HEK293 (cell line): ENCODE results near the gene RPL10A.

Source experiments
- CTCF ChIA-PET: fragments of 350-600 bp; formaldehyde crosslinking; extraction: SDS; loops from one replicate; lab custom pipeline; 2021; ENCODE audit warnings: antibody characterized with exemption; lab: Yijun Ruan, JAX
- POLR2A ChIA-PET: fragments of 300-600 bp; formaldehyde crosslinking; extraction: SDS; loops from one replicate; lab custom pipeline; 2020; ENCODE audit warnings: antibody characterized with exemption, inconsistent platforms; lab: Yijun Ruan, JAX
- H3K27ac ChIP-seq: fragments of 200-500 bp; sonication (Bioruptor generic); 2 replicates; pipeline ENCODE4 v1.5.1; 2014; ENCODE audit warnings: low read depth, low read length, control low read depth, inconsistent platforms; ENCODE audit errors: extremely low read depth
- H3K36me3 ChIP-seq, 2 experiments: fragments of 200-500 bp in 1 of 2; sonication (Bioruptor generic) in 1 of 2; 1 replicate in 1 of 2; 2 replicates in 1 of 2; pipeline ENCODE4 v1.5.1; 2014 to 2017; ENCODE audit warnings: inconsistent platforms in 2 of 2, low read length in 2 of 2; ENCODE audit not compliant: control insufficient read depth in 2 of 2, insufficient read depth in 1 of 2
- H3K4me1 ChIP-seq: fragments of 200-500 bp; sonication (Bioruptor generic); 2 replicates; pipeline ENCODE4 v1.5.1; 2014; ENCODE audit warnings: mild to moderate bottlenecking, low read length, inconsistent platforms; ENCODE audit not compliant: control insufficient read depth, insufficient read depth
- H3K4me3 ChIP-seq: 2 replicates; pipeline ENCODE4 v1.5.1; 2011; ENCODE audit warnings: low read depth, mild to moderate bottlenecking, control low read depth, low read length, moderate library complexity
- H3K9me3 ChIP-seq: fragments of 200-500 bp; sonication (Bioruptor generic); 2 replicates; pipeline ENCODE4 v1.5.1; 2014; ENCODE audit warnings: low read depth, low read length, inconsistent platforms; ENCODE audit not compliant: control insufficient read depth, insufficient read depth
- OSR2 ChIP-seq: fragments of 450-650 bp; formaldehyde crosslinking; IDR thresholded peaks from 2 replicates; pipeline ENCODE4 v1.5.1; 2016; ENCODE audit warnings: missing biosample characterization, missing genetic modification characterization
- PRDM10 ChIP-seq: fragments of 450-650 bp; formaldehyde crosslinking; IDR thresholded peaks from 2 replicates; pipeline ENCODE4 v1.5.1; 2016; ENCODE audit warnings: missing biosample characterization, missing genetic modification characterization
- SP2 ChIP-seq: fragments of 450-650 bp; formaldehyde crosslinking; IDR thresholded peaks from 2 replicates; pipeline ENCODE4 v1.5.1; 2016; ENCODE audit warnings: missing biosample characterization, missing genetic modification characterization
- ZFP37 ChIP-seq: fragments of 450-650 bp; formaldehyde crosslinking; IDR thresholded peaks from 2 replicates; pipeline ENCODE4 v1.5.1; 2016; ENCODE audit warnings: missing biosample characterization, missing genetic modification characterization
- ZFP41 ChIP-seq: fragments of 450-650 bp; formaldehyde crosslinking; IDR thresholded peaks from 2 replicates; pipeline ENCODE4 v1.5.1; 2016; ENCODE audit warnings: missing biosample characterization, missing genetic modification characterization, borderline replicate concordance
- ZNF146 ChIP-seq: fragments of 450-650 bp; formaldehyde crosslinking; IDR thresholded peaks from 2 replicates; pipeline ENCODE4 v1.5.1; 2016; ENCODE audit warnings: missing biosample characterization, missing genetic modification characterization
- ZNF155 ChIP-seq: fragments of 450-650 bp; formaldehyde crosslinking; IDR thresholded peaks from 2 replicates; pipeline ENCODE4 v1.5.1; 2016; ENCODE audit warnings: missing biosample characterization, missing genetic modification characterization
- ZNF184 ChIP-seq: fragments of 450-650 bp; IDR thresholded peaks from 2 replicates; pipeline ENCODE4 v1.5.1; 2018; ENCODE audit warnings: missing biosample characterization, mild to moderate bottlenecking, missing genetic modification characterization
- ZNF2 ChIP-seq: fragments of 450-650 bp; formaldehyde crosslinking; IDR thresholded peaks from 2 replicates; pipeline ENCODE4 v1.5.1; 2016; ENCODE audit warnings: missing biosample characterization, missing genetic modification characterization
- ZNF211 ChIP-seq: fragments of 450-650 bp; formaldehyde crosslinking; IDR thresholded peaks from 2 replicates; pipeline ENCODE4 v1.5.1; 2016; ENCODE audit warnings: low read depth, missing biosample characterization, missing genetic modification characterization
- ZNF214 ChIP-seq: fragments of 450-650 bp; formaldehyde crosslinking; IDR thresholded peaks from 2 replicates; pipeline ENCODE4 v1.5.1; 2017; ENCODE audit warnings: missing biosample characterization, mild to moderate bottlenecking, missing genetic modification characterization, borderline replicate concordance
- ZNF335 ChIP-seq: fragments of 450-650 bp; formaldehyde crosslinking; conservative IDR thresholded peaks from 2 replicates; pipeline ENCODE4 v1.5.1; 2016; ENCODE audit warnings: missing biosample characterization, missing genetic modification characterization
- ZNF521 ChIP-seq: fragments of 450-650 bp; formaldehyde crosslinking; IDR thresholded peaks from 2 replicates; pipeline ENCODE4 v1.5.1; 2017; ENCODE audit warnings: missing biosample characterization, mild to moderate bottlenecking, missing genetic modification characterization
- ZNF580 ChIP-seq: fragments of 450-650 bp; formaldehyde crosslinking; IDR thresholded peaks from 2 replicates; pipeline ENCODE4 v1.5.1; 2016; ENCODE audit warnings: missing biosample characterization, missing genetic modification characterization
- ZNF645 ChIP-seq: fragments of 450-650 bp; formaldehyde crosslinking; IDR thresholded peaks from 2 replicates; pipeline ENCODE4; 2016; ENCODE audit warnings: missing biosample characterization, missing genetic modification characterization
- ZNF664 ChIP-seq: fragments of 450-650 bp; formaldehyde crosslinking; IDR thresholded peaks from 2 replicates; pipeline ENCODE4 v1.5.1; 2016; ENCODE audit warnings: missing biosample characterization, missing genetic modification characterization
- ZNF701 ChIP-seq: fragments of 450-650 bp; formaldehyde crosslinking; IDR thresholded peaks from 2 replicates; pipeline ENCODE4 v1.5.1; 2016; ENCODE audit warnings: missing biosample characterization, missing genetic modification characterization
- ZSCAN16 ChIP-seq: fragments of 450-650 bp; formaldehyde crosslinking; IDR thresholded peaks from 2 replicates; pipeline ENCODE4 v1.5.1; 2016; ENCODE audit warnings: missing biosample characterization, missing genetic modification characterization
- TF ChIP-seq, protein P1 (sequence below): fragments of 450-650 bp; formaldehyde crosslinking; IDR thresholded peaks from 2 replicates; pipeline ENCODE4 v1.5.1; 2016; ENCODE audit warnings: missing biosample characterization, missing genetic modification characterization, borderline replicate concordance
- TF ChIP-seq, protein P2 (sequence below): fragments of 450-650 bp; formaldehyde crosslinking; IDR thresholded peaks from 2 replicates; pipeline ENCODE4 v1.5.1; 2016; ENCODE audit warnings: missing biosample characterization, missing genetic modification characterization
- TF ChIP-seq, protein P3 (sequence below): fragments of 450-650 bp; formaldehyde crosslinking; IDR thresholded peaks from 2 replicates; pipeline ENCODE4 v1.5.1; 2016; ENCODE audit warnings: missing biosample characterization, missing genetic modification characterization, borderline replicate concordance

RPL10A gene

DNA sequence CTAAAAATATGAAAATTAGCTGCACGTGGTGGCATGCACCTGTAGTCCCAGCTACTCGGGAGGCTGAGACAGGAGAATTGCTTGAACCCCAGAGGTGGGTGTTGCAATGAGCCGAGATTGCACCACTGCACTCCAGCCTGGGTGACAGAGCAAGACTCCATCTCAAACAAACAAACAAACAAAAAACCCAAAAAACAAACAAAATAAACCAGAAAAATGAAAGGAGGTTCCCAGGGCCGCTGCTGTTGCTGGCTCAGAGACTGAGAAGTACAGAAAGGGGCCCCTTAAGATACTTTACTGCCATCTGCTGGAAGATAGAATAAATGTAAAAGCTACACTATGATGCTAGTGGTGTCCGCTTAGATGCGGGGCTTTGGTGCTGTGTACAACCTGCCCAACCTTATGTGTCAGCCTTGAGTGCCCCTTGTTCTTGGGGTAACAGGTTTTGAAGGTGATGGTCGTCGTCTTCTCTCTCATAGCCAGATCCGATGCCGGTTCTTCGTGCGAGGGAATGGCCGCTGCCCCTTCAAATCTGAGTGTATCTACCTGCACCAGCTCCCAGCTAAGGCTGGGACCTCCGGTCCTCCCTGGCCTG is 18.8 kb upstream of the RPL10A start (continued):
- TF ChIP-seq, protein P1, sequence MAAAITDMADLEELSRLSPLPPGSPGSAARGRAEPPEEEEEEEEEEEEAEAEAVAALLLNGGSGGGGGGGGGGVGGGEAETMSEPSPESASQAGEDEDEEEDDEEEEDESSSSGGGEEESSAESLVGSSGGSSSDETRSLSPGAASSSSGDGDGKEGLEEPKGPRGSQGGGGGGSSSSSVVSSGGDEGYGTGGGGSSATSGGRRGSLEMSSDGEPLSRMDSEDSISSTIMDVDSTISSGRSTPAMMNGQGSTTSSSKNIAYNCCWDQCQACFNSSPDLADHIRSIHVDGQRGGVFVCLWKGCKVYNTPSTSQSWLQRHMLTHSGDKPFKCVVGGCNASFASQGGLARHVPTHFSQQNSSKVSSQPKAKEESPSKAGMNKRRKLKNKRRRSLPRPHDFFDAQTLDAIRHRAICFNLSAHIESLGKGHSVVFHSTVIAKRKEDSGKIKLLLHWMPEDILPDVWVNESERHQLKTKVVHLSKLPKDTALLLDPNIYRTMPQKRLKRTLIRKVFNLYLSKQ (tag by site-specific recombination) = no peak
- no peak for TF ChIP-seq ZNF701 (tag by site-specific recombination)
- TF ChIP-seq ZNF645 (tag by site-specific recombination) = no peak
- no peak for TF ChIP-seq ZNF155 (tag by site-specific recombination)
- TF ChIP-seq, protein P2, sequence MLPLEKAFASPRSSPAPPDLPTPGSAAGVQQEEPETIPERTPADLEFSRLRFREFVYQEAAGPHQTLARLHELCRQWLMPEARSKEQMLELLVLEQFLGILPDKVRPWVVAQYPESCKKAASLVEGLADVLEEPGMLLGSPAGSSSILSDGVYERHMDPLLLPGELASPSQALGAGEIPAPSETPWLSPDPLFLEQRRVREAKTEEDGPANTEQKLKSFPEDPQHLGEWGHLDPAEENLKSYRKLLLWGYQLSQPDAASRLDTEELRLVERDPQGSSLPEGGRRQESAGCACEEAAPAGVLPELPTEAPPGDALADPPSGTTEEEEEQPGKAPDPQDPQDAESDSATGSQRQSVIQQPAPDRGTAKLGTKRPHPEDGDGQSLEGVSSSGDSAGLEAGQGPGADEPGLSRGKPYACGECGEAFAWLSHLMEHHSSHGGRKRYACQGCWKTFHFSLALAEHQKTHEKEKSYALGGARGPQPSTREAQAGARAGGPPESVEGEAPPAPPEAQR (tag by site-specific recombination) = no peak
- no peak for TF ChIP-seq ZNF580
- TF ChIP-seq ZNF521 (tag by site-specific recombination) = no peak
- TF ChIP-seq ZNF335 = no peak
- TF ChIP-seq ZNF146 = no peak
- no peak for TF ChIP-seq ZFP37 (tag by site-specific recombination)
- TF ChIP-seq OSR2 (tag by site-specific recombination) = no peak

- peaks cover 0 to 10% of the 10 kb centered on the region in 2 experiments; a peak in 2 of 3 replicates for H3K36me3 ChIP-seq
- ChIA-PET CTCF (interaction anchor here (0.6 to 10.3 kb wide), 18 partner anchors 12 to 336 kb away, joined by 3 to 149 read pairs (median 6); partner anchors contain the start of genes DEF6, PPARD and RPL10A), POLR2A (interaction anchor here (0.6 to 5.8 kb wide), 6 partner anchors 13 to 192 kb away, joined by 3 to 56 read pairs (median 6); partner anchors contain the start of genes PPARD, RPL10A and ZNF76)
- TF ChIP-seq ZNF2 (tag by site-specific recombination) (no peak), ZFP41 (tag by site-specific recombination) (no peak), PRDM10 (tag by site-specific recombination) (peak; percentile 85), OSR2 (tag by site-specific recombination) (no peak), ZNF184 (tag by site-specific recombination) (no peak), SP2 (tag by site-specific recombination) (no peak), ZNF214 (no peak), ZNF664 (peak; percentile 53; the same call in 1 of the 2 replicates), ZNF211 (no peak), ZSCAN16 (tag by site-specific recombination) (peak; percentile 88)
- TF ChIP-seq, protein P3, sequence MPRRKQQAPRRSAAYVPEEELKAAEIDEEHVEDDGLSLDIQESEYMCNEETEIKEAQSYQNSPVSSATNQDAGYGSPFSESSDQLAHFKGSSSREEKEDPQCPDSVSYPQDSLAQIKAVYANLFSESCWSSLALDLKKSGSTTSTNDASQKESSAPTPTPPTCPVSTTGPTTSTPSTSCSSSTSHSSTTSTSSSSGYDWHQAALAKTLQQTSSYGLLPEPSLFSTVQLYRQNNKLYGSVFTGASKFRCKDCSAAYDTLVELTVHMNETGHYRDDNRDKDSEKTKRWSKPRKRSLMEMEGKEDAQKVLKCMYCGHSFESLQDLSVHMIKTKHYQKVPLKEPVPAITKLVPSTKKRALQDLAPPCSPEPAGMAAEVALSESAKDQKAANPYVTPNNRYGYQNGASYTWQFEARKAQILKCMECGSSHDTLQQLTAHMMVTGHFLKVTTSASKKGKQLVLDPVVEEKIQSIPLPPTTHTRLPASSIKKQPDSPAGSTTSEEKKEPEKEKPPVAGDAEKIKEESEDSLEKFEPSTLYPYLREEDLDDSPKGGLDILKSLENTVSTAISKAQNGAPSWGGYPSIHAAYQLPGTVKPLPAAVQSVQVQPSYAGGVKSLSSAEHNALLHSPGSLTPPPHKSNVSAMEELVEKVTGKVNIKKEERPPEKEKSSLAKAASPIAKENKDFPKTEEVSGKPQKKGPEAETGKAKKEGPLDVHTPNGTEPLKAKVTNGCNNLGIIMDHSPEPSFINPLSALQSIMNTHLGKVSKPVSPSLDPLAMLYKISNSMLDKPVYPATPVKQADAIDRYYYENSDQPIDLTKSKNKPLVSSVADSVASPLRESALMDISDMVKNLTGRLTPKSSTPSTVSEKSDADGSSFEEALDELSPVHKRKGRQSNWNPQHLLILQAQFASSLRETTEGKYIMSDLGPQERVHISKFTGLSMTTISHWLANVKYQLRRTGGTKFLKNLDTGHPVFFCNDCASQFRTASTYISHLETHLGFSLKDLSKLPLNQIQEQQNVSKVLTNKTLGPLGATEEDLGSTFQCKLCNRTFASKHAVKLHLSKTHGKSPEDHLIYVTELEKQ = no peak
- no peak overlapping the region for H3K27ac ChIP-seq
- H3K9me3 ChIP-seq = no peaks in the 10 kb centered on the region
- H3K4me1 ChIP-seq = peaks cover 23% of the 10 kb centered on the region
- H3K4me3 ChIP-seq = peak overlapping the region; percentile 35
Measured at GRCh38 chr6:35451354-35452182, 16.6 kb upstream of the RPL10A start.
